ENCODE measurements around the gene RGS18.

GRCh38 chr1:192171123-192171522, 12.9 kb downstream of the RGS18 start:
- TF ChIP-seq CREB1 (CRISPR knock-in tag; IDR thresholded peaks at IDR 0.05; ENCODE audit: low read depth) (no peak), REST (IDR thresholded peaks at IDR 0.05; ENCODE audit: unreplicated experiment) (no peak), CTCF (conservative IDR thresholded peaks at IDR 0.05; ENCODE audit: low read depth in 2 of 2) (no peak), EZH2phosphoT487 (IDR thresholded peaks at IDR 0.05; ENCODE audit: unreplicated experiment) (no peak), EZH2 (IDR thresholded peaks at IDR 0.05; ENCODE audit: low read depth, unreplicated experiment) (no peak), ZNF114 (CRISPR knock-in tag; IDR thresholded peaks at IDR 0.05) (no peak), POLR2AphosphoS5 (IDR thresholded peaks at IDR 0.05; ENCODE audit: low read depth) (no peak), ZNF331 (CRISPR knock-in tag; IDR thresholded peaks at IDR 0.05; ENCODE audit: low read depth) (no peak), STAT1 (IDR thresholded peaks at IDR 0.05; ENCODE audit: unreplicated experiment) (no peak)
